GM19395 (cell line): ENCODE data around the gene LSAMP.
"Not testable (repeated sequence)": the region's sequence is repeated elsewhere in the genome, so short reads cannot be mapped to it uniquely, and the experiment has no call there.

Experiments
- ATAC-seq: cut with Tn5 transposase; IDR thresholded peaks from one replicate; pipeline ENCODE4 v1.9.1; 2021; ENCODE audit warnings: mild to moderate bottlenecking, moderate library complexity; ENCODE audit not compliant: unreplicated experiment

Gene LSAMP

GRCh38 chr3:116247605-116248004 is 197.7 kb downstream of the LSAMP start:
- ATAC-seq, result no peak

- ATAC-seq, result no peak
Observed at GRCh38 chr3:116246406-116246980, 198.8 kb downstream of the LSAMP start.

DNA sequence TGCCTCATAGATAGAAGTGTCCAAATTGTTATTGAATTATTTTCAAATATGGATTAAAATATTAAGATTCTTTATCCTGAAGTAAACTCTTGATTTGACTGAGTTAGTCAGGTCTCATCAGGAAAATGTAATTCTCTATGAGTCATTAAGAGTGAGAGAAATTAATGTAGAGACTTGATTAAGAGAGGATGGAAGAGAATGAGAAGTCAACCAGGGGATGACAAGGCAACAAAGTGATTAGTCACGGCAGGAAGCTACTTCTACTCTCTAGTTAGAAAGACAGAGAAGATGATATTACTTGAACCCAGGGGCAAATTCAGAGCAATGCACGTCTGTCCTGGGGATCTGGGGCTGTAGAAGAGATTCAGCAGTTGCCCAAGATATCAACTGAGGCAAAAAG is 202.5 kb downstream of the LSAMP start:
- ATAC-seq, result no peak

GRCh38 chr3:116241677-116242076 is 203.6 kb downstream of the LSAMP start:
- ATAC-seq, result no peak

- ATAC-seq, result no peak
Observed at GRCh38 chr3:116240261-116240660, 205.0 kb downstream of the LSAMP start.

GRCh38 chr3:116238846-116239565 is 206.3 kb downstream of the LSAMP start:
- ATAC-seq, result no peak

GRCh38 chr3:116233711-116234357 is 211.5 kb downstream of the LSAMP start:
- ATAC-seq, result no peak

DNA sequence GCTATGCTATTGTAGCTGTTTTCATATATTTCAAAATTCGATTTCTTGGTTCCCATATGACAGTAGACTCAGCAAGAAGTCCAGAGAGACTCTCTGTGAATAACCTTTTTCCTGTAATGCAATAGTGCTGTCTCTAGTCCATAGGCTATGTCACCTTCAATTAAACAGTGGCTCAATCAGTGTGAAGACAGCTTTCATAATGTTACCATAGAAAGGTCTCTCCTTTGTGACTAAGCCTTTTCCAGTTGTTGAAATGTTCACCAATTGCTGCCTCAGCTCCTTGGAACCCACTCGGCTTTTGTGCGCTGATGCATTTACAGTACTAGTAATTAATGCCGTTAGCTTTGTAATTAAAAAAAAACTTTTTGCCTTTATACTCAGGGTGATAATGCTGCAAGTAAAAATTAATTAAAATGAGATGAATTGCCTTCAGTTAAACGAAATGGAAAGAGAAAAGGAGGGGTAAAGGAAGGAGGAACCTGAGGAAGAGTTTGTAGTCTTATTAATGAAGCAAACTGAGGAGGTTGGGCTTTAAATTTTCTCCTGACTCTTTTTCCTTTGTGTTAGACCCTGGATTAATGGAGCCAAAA is 214.8 kb downstream of the LSAMP start:
- ATAC-seq, result no peak

- no peak for ATAC-seq
Observed at GRCh38 chr3:116226266-116226665, 219.0 kb downstream of the LSAMP start.

GRCh38 chr3:116216761-116217160 is 228.5 kb downstream of the LSAMP start:
- ATAC-seq, result no peak

GRCh38 chr3:116211901-116212300 is 233.4 kb downstream of the LSAMP start:
- no peak for ATAC-seq

GRCh38 chr3:116208830-116209229 is 236.5 kb downstream of the LSAMP start:
- ATAC-seq, result not testable (repeated sequence)

DNA sequence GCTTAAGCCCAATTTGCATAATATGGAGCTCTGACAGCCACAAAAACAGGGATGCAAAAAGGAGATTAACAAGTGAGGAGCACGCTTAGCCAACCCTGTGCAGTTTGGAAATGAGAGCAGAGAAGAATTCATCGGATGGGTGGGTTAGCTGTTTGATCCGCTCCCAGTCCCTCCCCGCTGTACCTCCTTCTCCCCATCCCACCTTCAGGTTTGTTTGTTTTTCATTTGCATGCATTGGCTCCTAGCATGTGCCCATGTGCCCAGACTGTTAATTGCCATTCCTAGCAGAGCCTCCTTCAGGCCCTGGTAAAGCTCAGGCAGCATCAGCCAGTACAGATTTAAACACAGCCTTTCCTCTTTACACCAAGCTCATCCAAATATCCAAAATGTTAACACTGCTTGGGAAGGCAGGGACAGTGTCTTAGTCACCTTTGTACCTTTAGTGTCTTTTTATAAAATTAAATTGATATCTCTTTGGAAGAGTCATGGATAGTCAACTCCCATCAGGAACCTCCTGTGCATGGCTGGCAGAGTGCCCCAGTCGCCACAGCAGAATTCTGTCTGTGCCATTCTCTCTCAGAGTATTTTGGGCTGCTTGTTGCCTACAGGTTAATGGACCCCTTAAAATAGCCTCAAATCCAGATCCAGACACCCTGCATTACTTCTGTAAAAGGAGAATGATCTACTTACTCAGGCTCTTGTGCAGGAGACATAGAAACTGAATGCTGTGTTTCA is 244.2 kb downstream of the LSAMP start:
- ATAC-seq, result no peak

- no peak for ATAC-seq
Observed at GRCh38 chr3:116199063-116199462, 246.2 kb downstream of the LSAMP start.

DNA sequence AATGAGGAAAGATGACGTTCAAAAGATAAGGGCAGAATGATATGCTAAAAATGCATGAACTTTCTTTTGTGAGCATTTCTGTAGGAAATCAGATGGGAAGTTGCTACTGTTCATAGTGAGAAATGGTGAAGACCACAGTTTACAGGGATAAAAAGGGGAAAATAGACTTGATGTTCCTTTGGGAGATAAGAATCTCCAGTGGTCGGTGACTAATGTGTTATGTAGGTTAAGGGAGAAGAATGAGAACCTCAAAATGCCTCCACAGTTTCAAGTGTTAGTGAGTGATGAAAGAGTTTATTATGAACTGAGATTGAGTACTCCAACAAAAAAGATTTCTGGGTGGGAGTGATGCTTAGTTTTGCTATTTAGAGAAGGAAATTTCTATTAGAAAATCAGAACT is 247.2 kb downstream of the LSAMP start:
- no peak for ATAC-seq

GRCh38 chr3:116192464-116192863 is 252.8 kb downstream of the LSAMP start:
- ATAC-seq, result no peak

DNA sequence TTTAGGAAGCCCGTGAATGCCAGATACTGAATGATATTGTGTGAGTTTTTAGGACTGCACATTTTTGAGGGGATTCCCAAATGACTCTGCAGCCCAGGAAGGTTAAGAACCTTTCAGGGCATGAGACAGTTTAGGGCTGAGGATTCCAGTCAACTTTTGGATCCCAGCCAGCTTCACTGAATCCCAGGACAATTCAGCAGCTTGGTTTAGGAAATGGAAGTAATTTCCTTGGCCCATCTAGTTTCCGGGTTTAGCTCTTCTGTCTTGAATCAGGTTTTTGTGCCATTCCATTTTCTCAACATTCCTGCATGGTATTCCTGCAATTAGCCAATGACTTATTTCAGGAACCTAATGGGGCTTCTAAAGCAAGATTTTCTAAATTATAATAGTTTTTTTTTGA is 253.9 kb downstream of the LSAMP start:
- ATAC-seq, result no peak

- no peak for ATAC-seq
Observed at GRCh38 chr3:116190095-116190494, 255.2 kb downstream of the LSAMP start.

GRCh38 chr3:116188231-116188785 is 257.0 kb downstream of the LSAMP start:
- ATAC-seq, result no peak

DNA sequence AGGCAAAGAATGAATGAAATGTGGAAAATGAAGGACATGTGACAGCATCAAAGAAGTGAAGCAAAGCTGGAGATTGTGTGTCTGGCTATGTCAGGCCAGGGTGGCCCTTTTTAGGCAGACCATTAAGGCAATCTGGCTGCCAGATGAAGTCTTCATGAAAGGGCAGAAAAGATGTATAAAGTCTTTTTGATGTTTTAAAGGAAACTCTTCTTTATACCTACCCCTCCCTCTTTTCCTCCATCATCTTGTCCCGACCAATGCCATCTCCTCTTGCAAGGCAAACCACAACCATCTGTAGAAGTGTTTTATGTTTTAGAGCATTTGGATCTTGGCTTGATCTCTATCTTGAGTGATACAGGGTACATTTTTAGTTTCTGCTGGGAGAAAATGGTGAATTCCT is 259.2 kb downstream of the LSAMP start:
- ATAC-seq, result no peak

- ATAC-seq, result no peak
Observed at GRCh38 chr3:116181159-116181558, 264.1 kb downstream of the LSAMP start.
